ENCODE data around the gene COL24A1.
"Not testable (repeated sequence)": the region's sequence is repeated elsewhere in the genome, so short reads cannot be mapped to it uniquely, and the experiment has no call there.

COL24A1 gene

DNA sequence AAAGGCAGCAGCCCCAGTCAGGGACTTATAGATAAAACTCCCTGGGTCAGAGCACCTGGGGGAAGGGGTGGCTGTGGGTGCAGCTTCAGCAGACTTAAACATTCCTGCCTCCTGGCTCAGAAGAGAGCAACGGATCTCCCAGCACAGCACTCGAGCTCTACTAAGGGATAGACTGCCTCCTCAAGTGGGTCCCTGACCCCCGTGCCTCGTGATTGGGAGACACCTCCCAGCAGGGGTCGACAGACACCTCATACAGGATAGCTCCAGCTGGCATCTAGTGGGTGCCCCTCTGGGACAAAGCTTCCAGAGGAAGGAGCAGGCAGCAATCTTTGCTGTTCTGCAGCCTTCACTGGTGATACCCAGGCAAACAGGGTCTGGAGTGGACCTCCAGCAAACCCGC is 84.1 kb downstream of the COL24A1 start:
- not testable (repeated sequence) for DNase-seq

DNA sequence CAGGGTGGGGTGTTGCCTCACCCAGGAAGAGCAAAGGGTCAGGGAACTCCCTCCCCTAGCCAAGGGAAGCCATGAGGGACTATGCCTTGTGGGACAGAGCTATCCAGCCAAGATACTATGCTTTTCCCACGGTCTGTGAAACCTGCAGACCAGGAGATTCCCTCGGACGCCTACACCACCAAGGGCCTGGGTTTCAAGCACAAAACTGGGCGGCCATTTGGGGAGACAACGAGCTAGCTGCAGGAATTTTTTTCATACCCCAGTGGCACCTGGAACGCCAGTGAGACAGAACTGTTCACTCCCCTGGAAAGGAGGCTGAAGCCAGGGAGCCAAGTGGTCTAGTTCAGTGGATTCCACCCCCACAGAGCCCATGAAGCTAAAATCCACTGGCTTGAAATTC is 84.7 kb downstream of the COL24A1 start:
- not testable (repeated sequence) for DNase-seq

DNA sequence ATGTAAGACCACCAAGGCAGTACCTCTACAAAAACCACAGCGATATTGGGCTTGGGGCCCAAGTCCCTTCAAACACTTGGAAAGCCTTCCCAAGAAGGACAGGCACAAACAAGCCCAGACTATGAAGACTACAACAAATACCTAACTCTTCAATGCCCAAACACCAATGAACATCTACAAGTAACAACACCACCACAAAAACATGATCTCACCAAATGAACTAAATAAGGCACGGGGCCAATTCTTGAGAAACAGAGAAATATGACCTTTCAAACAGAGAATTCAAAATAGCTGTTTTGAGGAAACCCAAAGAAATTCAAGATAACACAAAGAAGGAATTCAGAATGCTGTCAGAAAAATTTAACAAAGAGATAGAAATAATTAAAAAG is 86.8 kb downstream of the COL24A1 start:
- peak; percentile 66 for DNase-seq

DNA sequence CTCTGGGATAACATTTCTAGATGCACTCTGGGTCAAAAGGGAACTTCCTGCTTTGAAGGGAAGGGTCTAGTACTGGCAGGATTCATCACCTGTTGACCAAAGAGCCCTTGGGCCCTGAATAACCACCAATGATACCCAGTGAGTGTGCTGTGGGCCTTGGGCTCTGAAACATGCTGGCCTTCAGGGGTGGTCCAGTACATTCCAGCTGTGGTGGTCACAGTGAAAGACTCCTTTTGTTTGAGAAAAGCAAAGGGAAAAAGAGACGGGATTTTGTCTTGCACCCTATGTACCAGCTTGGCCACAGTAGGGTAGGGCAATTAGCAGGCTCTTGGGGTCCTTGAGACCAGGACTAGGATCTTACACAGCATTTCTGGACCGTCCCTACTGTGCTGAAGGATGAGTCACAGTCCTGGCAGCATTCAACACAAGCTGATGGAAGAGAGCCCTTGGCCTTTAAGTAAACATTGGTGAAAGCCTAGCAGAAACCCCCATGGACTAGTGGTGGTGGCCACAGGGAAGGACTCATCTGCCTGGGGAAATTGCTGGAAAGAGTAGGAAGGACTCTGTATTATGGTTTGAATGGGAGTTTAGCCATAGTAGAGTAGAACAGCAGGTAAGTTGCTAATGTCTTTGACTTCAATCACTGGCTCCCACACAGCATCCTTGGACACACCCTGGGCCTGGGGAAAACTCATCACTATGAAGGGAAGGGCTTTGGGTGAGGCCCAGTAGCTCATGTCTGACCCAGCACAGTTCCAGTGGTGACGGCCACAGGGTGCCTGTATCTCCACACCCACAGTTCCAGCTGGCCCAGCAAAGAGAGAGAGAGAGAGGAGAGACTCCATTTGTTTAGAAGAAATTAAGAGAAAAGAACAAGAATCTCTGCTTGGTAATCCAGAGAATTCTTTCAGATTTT is 87.5 kb downstream of the COL24A1 start:
- peak; percentile 82 for DNase-seq

DNA sequence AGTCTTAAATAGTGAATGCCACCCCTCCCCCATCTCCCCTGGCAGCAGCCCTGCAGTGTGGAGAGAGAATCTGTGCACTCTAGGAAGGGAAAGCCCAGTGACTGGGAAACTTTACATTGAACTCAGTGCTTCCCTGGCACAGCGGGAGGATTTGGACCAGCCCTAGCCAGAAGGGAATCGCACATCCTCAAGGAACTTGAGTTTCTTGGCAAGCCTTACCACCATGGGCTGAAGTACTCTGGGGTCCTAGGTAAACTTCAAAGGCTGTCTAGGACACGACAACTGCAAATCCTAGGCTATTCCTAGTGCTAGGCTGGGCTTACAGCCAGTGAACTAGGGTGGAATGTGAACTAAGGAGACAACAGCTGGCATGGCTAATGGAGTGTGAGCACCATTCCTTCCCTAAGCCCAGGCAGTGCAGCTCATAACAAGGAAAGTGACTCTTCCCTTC is 88.3 kb downstream of the COL24A1 start:
- peak; percentile 70 for DNase-seq

DNA sequence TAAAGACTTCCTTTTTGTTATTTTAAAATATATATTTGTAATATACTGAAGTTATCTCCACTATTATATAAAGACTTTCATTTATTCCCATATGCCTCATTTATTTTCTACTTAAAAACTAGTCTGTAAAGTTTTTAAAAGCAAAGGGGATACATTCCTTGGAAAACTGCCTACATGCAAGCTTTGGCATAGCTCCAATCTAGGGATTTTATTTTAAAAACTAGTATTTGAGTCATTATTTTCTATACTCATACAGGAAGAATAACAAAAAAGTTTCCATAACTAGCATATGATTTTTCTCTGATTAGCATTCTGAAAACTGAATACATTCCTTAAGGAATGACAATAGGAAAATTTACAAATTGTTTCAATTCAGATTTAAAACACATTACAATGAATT is 88.9 kb downstream of the COL24A1 start:
- peak; percentile 86 for DNase-seq

DNA sequence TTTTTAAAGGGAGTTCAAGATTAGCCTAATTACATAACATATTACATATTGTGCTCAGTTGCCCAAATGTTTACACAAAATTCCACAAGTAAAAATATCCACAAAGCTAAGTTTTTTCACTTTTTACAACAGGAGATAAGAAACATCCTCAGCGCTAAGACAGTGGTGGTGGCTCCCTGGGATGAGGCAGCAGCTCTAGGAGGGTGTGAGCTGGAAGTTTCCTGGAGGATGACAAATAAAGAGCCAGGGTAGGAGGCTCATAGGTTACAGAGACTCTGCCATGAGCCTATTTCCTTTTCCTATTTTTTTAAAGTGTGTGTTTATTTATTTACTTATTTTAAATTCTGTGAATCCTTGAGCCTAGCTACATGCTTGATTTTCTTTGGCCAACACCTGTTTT is 91.7 kb downstream of the COL24A1 start:
- no peak for DNase-seq

DNA sequence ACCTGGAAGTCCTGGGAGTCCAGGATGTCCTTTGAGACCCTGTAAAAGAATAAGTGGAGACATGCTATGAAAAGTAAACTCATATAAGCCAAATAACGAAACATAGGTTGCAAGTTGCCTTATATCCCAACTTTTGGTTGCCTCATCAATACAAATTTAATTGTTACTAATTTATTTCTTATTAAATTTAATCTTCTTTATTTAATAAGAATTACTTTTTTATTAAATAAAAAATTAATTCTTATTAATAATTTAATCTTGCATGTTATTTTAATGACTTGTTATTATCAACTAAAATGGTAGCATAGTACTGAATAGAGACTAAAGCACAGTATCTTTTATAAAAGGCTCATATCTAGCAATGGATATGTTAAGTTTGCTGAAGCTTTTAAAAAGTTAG is 92.9 kb downstream of the COL24A1 start:
- no peak for DNase-seq

DNA sequence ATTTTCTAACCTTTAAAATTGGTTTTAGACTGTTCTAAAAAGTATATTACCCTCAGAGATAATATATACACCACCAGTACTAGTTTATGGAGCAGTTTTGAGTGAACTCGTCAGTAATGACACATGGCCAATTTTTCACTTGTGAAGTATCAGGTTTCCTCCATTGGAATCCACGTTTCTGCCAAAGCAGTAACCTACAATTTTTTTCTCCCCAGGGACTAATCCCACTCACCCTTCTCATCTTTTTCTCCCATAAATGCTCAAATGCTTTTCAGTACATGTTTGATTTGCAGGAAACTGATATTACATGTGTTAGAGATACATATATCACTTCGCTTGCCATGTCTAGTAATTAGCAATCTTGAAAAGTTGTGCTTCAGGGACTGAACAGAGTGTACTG is 94.1 kb downstream of the COL24A1 start:
- DNase-seq, result peak; percentile 57

DNA sequence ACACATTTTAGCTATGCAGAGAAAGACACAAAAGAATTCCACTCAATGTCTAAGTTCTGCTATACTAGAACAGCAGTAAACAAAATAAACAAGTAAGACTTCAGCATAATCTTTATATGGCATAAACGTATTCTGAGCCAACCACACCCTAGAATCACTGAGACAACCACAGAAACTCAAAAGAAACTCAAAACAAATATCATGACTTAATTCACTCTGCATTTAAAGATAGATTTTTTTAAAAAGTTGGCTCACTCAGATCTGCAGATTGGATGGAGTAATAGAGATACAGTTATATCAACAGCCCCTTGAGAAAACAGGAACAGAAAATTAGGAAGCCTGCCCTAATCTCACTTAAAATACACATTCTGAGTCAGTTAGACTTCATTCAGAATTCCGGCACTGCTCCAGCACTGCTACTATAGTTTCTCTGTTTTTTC is 95.0 kb downstream of the COL24A1 start:
- DNase-seq, result peak; percentile 25

DNA sequence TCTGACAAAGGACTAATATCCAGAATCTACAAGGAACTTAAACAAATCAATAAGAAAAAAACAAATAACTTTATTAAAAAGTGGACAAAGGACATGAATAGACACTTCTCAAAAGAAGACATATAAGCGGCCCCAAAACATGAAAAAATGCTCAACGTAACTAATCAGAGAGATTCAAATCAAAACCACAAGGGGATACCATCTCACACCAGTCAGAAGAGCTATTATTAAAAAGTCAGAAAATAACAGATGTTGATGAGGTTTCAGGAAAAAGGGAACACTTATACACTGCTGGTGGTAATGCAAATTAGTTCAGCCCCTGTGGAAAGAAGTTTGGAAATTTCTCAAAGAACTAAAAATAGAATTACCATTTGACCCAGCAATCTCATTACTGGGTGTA is 102.2 kb downstream of the COL24A1 start:
- no peak for DNase-seq

DNA sequence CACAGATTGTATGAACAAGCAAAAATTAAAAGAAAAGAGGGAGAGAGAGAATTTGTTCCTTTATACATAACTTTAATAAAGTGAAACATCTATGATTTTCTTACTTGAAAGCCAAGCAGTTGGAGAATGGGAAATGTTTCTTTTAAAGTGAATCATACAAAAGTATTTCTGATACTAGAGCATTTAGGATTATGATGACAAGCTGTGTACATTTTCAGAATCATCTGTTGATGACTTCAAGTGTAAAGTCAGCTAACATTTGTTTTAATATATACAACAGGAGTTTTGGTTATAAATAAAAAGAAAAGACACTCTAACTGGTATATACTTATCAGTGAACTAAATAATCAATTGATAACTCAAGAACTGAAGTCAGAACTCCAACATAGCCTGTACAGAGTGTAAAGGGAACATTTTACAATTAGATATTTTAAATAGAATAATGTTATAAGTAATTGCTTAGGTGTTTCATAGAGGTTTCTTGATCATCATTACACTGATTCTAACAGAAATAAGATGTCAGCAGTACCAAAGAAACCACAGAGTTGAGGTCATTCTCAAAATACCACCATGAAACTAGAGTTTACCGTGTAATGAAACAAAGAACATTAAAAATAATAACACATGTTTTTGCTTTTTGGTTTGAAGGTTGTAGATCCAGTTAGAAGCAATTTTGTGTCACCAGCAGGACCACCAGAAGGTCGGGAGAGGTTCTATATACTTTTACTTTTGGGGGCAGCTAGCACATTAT is 103.4 kb downstream of the COL24A1 start:
- no peak for DNase-seq

DNA sequence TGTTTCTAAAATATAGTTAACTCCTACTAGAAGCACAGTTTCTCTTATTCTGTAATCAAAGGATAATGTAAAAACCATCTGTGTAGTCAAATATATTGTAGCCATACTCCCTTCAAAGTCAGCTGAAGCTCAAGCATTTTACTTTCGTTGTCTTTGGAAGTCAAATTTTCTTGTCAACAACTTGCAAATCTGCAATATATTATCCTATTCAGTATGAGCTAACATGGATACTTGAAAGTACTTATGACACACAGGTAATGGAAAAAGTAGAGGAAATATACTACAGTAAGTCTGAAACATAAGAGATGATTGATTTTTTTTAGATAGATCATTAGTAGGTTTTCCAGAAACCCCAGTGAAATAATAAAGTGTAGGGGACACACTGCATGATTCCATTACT is 121.5 kb downstream of the COL24A1 start:
- no peak for DNase-seq

DNA sequence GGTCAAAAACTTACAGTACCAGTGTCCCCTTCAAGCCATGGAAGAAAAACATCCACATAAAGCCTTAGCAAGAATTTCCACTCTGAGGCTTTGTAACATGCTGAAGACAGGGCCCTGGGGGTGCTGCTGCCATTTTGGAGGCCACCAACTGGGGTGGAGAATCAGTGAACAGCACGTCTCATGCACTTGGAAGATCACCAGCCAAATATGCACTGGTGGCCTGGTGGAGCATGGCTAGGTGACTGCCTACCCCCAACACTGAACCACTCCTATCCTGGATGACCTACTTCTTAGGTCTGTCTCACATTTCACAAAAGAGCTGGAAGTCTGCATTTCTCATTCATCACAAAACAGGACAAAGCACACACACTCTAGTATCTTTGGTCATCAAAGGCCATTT is 126.4 kb downstream of the COL24A1 start:
- DNase-seq, result no peak

DNA sequence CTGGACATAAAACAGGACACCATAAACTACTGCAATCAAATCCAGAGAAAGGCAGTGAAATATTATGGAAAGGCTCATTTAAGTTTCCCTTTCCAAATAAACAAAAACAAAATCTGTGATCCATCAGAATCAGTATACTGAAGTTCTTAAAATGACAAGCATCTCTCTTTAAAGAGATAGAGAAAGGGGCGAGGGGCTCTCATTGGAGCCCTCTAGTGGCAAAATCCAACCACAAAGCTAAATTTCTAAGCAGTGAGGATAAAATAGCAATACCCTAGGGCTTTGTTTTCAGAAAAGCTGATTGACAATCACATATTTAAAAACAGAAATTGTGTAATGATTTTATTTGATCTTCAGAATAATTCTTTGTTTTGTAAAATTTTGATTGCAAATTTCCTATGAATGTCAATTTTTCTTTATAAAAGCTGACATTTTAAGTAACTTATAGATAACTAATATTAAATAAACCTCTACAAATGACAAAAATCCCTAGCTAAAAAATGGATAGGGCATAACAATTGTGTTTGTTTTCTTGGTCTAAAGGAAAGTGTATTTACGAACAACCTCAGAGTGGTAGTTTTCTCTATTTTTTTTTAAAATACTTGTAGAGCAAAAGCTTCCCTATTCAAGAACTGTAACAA is 138.2 kb downstream of the COL24A1 start:
- peak; percentile 51 for DNase-seq

DNA sequence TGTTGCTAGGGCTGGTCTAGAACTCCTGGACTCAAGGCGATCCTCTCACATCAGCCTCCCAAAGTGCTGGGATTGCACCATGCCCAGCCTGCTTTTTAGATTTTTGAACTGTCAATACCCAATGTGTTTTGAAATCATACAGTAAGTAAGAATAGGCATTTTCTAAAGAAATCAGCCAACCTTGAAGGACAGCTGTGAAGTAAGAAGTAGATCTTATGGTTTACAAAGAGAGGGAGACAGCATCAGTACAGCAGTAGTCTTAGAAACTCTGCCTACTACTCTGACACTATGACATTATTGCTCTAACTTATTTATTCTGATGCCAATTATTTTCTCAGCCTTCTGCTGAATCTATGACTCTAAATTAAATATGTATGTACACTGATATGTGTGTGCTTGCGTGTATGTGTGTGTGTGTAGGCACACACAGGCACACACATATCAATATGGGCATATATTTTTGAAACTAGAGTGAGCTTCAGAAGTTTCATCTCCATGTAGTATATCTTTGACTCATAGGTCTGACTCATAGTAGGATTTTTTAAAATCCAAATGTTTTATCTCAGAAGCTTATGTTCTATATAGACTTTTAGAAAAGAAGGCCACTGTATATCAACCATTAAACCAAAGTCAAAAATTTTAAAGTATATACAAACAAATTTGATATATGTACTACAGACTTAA is 140.4 kb downstream of the COL24A1 start:
- no peak for DNase-seq

DNA sequence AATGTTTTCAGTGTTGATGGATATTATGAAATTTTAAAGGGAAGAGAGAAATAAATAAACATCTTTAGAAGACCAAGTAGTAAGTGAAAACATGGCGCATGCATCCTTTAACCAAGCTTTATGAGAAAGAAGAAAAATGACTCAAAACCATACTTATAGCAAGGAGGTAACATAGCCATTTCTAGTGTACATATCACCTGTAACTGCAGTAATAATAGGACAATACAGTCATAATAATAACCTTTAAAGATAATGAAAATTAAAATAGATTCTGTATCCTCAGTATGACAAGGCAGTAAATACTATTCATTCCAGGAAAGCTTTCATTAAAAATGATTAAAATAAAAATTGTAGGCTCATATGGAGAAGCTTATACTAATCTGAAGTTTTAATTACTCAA is 141.2 kb downstream of the COL24A1 start:
- DNase-seq, result no peak

DNA sequence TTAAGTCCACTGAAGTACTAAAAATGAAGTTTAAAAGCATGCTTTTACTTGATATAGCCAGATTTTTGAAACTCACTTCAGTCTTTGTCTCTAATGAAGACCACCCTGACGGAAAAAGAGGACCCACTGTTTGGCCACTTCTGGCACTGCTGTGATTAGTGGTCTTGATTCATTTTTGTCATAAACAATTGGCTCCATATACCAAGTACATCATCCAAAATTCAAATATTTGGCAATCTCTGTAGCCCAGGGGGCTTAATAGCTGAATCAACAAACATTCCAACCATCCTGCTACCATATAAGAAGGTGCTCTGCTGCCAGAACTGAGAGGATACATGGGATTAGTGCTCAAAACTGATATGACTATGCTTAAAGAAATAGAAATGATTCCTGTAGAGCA is 156.0 kb downstream of the COL24A1 start:
- peak; percentile 43 for DNase-seq

DNA sequence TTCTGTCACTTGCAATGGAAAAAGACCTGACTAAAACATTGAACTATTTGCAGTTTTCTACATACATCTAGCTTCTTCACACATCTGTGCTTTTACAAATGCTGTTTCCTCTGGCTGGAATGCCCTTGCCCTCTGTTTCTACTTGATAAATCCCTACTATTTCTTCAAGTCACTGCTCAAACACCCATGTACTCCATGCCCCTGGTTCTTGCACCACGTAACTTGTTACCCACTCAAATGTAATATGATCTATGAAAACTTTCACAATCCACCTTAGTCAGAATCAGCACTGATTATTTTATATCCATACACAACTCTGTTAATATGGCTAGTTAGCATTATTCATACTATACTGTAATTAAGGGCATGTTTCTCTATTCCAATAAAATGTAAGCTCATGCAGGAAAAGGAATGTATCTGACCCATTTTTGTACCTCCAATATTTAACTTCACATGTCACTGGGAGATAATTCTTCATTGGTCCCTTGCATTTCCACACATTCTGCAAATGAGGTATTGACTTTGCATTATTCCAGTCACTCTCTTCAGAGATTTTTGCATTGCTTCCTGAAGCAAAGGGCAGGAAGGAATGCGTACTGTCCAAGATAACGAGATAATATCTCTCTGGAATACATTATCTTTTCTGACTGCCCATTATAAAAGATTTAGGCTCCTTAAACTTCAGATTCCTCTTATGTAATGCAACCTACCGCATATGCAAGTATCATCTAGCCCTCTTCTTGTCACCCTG is 158.3 kb downstream of the COL24A1 start:
- no peak for DNase-seq

DNA sequence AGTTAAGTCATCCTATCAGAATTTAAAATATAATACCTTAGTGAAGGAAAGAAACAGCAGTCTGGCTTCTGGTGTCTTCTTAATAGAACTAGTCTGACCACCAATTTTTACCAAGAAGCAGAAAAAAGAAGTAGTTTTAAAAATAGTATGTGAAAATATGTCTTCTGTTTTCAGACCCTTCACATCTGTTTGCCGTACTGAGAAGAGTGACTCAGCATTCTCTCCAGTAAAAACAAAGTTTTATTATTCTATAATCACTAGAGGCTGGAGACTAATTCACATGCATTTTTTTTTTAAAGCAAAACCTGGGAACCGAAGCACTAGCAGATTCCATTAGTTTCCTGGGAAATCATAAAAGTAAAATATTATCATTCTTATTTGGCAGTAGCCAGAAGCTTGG is 163.8 kb downstream of the COL24A1 start:
- DNase-seq, result peak; percentile 79

DNA sequence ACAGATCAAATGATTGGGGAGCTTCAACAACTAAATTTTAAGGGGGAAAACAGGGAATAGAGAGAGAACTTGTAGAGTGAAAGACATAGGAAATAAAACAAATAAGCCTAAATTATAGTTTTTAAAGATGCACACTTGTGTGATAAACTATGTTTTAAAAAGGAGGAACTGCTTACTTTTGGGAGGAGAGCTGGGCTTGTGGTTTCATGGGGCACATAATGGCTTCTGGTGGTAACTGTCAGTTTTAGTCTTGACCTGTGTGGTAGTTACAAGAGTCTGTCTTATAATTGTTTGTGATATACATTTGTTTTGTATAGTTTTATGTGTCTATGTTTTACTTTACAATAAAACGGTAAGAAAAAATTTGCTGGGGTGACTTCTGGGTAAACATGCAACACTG is 165.3 kb downstream of the COL24A1 start:
- DNase-seq, result no peak

DNA sequence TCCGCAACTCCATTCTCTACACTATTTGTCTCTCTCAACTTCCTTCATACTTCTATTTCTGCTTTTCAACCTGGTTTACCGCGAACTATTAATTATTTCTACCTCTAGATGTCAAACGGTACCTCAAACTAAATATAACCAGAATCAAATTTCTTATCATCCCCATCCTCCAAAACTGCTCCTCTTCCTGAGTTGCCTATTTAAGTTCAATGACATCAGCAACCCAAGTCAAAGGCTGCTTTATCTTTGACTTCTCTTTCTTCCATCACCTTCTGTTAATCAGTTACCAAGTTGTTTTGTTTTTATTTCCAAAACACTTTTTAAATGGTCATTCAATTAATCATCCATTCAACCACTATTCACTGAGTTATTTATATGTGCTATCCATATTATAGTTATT is 171.9 kb downstream of the COL24A1 start:
- DNase-seq, result no peak

Data from fibroblast of skin of scalp (primary cell).